Activated naive CD8-positive, alpha-beta T cell treated with anti-CD3 and anti-CD28 coated beads for 36 hours (primary cell): ENCODE measurements around the gene GIMAP5. TPM values are rescaled to one million over a fixed set of nuclear protein-coding genes. Genes with fewer than 3 reads are reported as not detected.
A peak's percentile ranks its signal among the peaks of the same experiment; 100 is the strongest.

Source experiments
- DNase-seq: peaks from one replicate; pipeline ENCODE4 v3.0.0; 2021
- H3K27ac Mint-ChIP-seq: one replicate; pipeline ENCODE4 v1.8.0; 2022; ENCODE audit warnings: mild to moderate bottlenecking, moderate library complexity, mixed read lengths
- H3K27me3 Mint-ChIP-seq: one replicate; pipeline ENCODE4 v1.8.0; 2022; ENCODE audit warnings: mild to moderate bottlenecking, mixed read lengths
- H3K36me3 Mint-ChIP-seq: one replicate; pipeline ENCODE4 v1.8.0; 2021; ENCODE audit warnings: mild to moderate bottlenecking, mixed read lengths
- H3K4me1 Mint-ChIP-seq: one replicate; pipeline ENCODE4 v1.8.0; 2021; ENCODE audit warnings: mixed read lengths
- H3K4me3 Mint-ChIP-seq: one replicate; pipeline ENCODE4 v1.8.0; 2022; ENCODE audit warnings: mild to moderate bottlenecking, moderate library complexity, mixed read lengths
- H3K9me3 Mint-ChIP-seq: one replicate; pipeline ENCODE4 v1.8.0; 2022; ENCODE audit warnings: mixed read lengths
- total RNA-seq, 2 experiments: library from RNA; stranded (reverse); gene quantifications; one replicate each; pipeline ENCODE4 v1.2.3, GENCODE V29; 2021

Gene GIMAP5
- total RNA-seq, 2 experiments from 2014 or later = 47.1 to 48.2 TPM

GRCh38 chr7:150744041-150744656 is 6.9 kb downstream of the GIMAP5 start:
- H3K9me3 Mint-ChIP-seq = peaks cover 8% of the 10 kb centered on the region
- no peaks in the 10 kb centered on the region for H3K27me3 Mint-ChIP-seq
- H3K36me3 Mint-ChIP-seq = peaks cover 77% of the 10 kb centered on the region
- peak overlapping the region; percentile 87 for H3K27ac Mint-ChIP-seq
- H3K4me1 Mint-ChIP-seq = peaks cover 89% of the 10 kb centered on the region
- peak overlapping the region; percentile 84 for H3K4me3 Mint-ChIP-seq
- no peak for DNase-seq

GRCh38 chr7:150745086-150745485 is 7.9 kb downstream of the GIMAP5 start:
- Mint-ChIP-seq H3K27ac (peak overlapping the region; percentile 87), H3K36me3 (peaks cover 70% of the 10 kb centered on the region)

GRCh38 chr7:150745876-150746275 is 8.7 kb downstream of the GIMAP5 start:
- Mint-ChIP-seq H3K4me3 (peak overlapping the region; percentile 84), H3K27me3 (no peaks in the 10 kb centered on the region), H3K36me3 (peaks cover 62% of the 10 kb centered on the region), H3K27ac (peak overlapping the region; percentile 87), H3K9me3 (peaks cover 7% of the 10 kb centered on the region), H3K4me1 (peaks cover 93% of the 10 kb centered on the region)
- no peak for DNase-seq

More at GRCh38 chr7:150745086-150745485, 7.9 kb downstream of the GIMAP5 start:
- H3K27me3 Mint-ChIP-seq = no peaks in the 10 kb centered on the region
- peaks cover 93% of the 10 kb centered on the region for H3K4me1 Mint-ChIP-seq
- H3K9me3 Mint-ChIP-seq = peaks cover 7% of the 10 kb centered on the region
- DNase-seq = no peak
- peak overlapping the region; percentile 84 for H3K4me3 Mint-ChIP-seq

GRCh38 chr7:150746921-150747320 is 9.7 kb downstream of the GIMAP5 start:
- peaks cover 7% of the 10 kb centered on the region for H3K9me3 Mint-ChIP-seq
- peak overlapping the region; percentile 30 for H3K4me3 Mint-ChIP-seq
- no peaks in the 10 kb centered on the region for H3K27me3 Mint-ChIP-seq
- H3K36me3 Mint-ChIP-seq = peaks cover 52% of the 10 kb centered on the region
- no peak for DNase-seq
- H3K4me1 Mint-ChIP-seq = peaks cover 87% of the 10 kb centered on the region
- H3K27ac Mint-ChIP-seq = peak overlapping the region; percentile 85

GRCh38 chr7:150748376-150748775 is 11.2 kb downstream of the GIMAP5 start:
- DNase-seq = no peak

GRCh38 chr7:150751702-150752101 is 14.5 kb downstream of the GIMAP5 start:
- H3K4me1 Mint-ChIP-seq = peaks cover 90% of the 10 kb centered on the region
- no peaks in the 10 kb centered on the region for H3K27me3 Mint-ChIP-seq
- no peak for DNase-seq
- H3K4me3 Mint-ChIP-seq = no peak overlapping the region
- peak overlapping the region; percentile 77 for H3K27ac Mint-ChIP-seq
- peaks cover 7% of the 10 kb centered on the region for H3K9me3 Mint-ChIP-seq
- peaks cover 10% of the 10 kb centered on the region for H3K36me3 Mint-ChIP-seq

More at GRCh38 chr7:150748376-150748775, 11.2 kb downstream of the GIMAP5 start:
- Mint-ChIP-seq H3K4me1 (peaks cover 87% of the 10 kb centered on the region), H3K27me3 (no peaks in the 10 kb centered on the region), H3K4me3 (peak overlapping the region; percentile 20), H3K27ac (peak overlapping the region; percentile 83), H3K9me3 (peaks cover 7% of the 10 kb centered on the region), H3K36me3 (peaks cover 37% of the 10 kb centered on the region)

- no peak for DNase-seq
- Mint-ChIP-seq H3K4me1 (peaks cover 84% of the 10 kb centered on the region), H3K9me3 (peaks cover 6% of the 10 kb centered on the region), H3K27ac (peak overlapping the region; percentile 98), H3K36me3 (no peaks in the 10 kb centered on the region), H3K4me3 (no peak overlapping the region), H3K27me3 (no peaks in the 10 kb centered on the region)
These were observed 16.0 kb downstream of the GIMAP5 start for GRCh38 chr7:150753239-150753638.

- Mint-ChIP-seq H3K9me3 (peaks cover 6% of the 10 kb centered on the region), H3K4me1 (peaks cover 76% of the 10 kb centered on the region), H3K27ac (peak overlapping the region; percentile 98), H3K4me3 (peak overlapping the region; percentile 51), H3K36me3 (no peaks in the 10 kb centered on the region), H3K27me3 (no peaks in the 10 kb centered on the region)
- DNase-seq = no peak
These were observed 16.8 kb downstream of the GIMAP5 start for GRCh38 chr7:150753826-150754603.

- H3K4me3 Mint-ChIP-seq = peak overlapping the region; percentile 73
- H3K4me1 Mint-ChIP-seq = peaks cover 67% of the 10 kb centered on the region
- H3K27ac Mint-ChIP-seq = peak overlapping the region; percentile 97
- H3K36me3 Mint-ChIP-seq = no peaks in the 10 kb centered on the region
- H3K27me3 Mint-ChIP-seq = no peaks in the 10 kb centered on the region
- no peak for DNase-seq
- H3K9me3 Mint-ChIP-seq = peaks cover 6% of the 10 kb centered on the region
These were observed 17.7 kb downstream of the GIMAP5 start for GRCh38 chr7:150754951-150755350.

GRCh38 chr7:150755473-150756099 is 18.4 kb downstream of the GIMAP5 start:
- Mint-ChIP-seq H3K27me3 (no peaks in the 10 kb centered on the region), H3K4me1 (peaks cover 62% of the 10 kb centered on the region), H3K9me3 (peaks cover 3% of the 10 kb centered on the region), H3K27ac (peak overlapping the region; percentile 97), H3K4me3 (peak overlapping the region; percentile 73), H3K36me3 (no peaks in the 10 kb centered on the region)
- peak; percentile 71 for DNase-seq

- no peaks in the 10 kb centered on the region for H3K27me3 Mint-ChIP-seq
- peak overlapping the region; percentile 97 for H3K27ac Mint-ChIP-seq
- no peak for DNase-seq
- peak overlapping the region; percentile 73 for H3K4me3 Mint-ChIP-seq
- peaks cover 59% of the 10 kb centered on the region for H3K4me1 Mint-ChIP-seq
- peaks cover under 1% of the 10 kb centered on the region for H3K36me3 Mint-ChIP-seq
- H3K9me3 Mint-ChIP-seq = peaks cover 2% of the 10 kb centered on the region
These were observed 18.9 kb downstream of the GIMAP5 start for GRCh38 chr7:150756166-150756565.

- peak overlapping the region; percentile 97 for H3K27ac Mint-ChIP-seq
- H3K27me3 Mint-ChIP-seq = no peaks in the 10 kb centered on the region
- peaks cover 56% of the 10 kb centered on the region for H3K4me1 Mint-ChIP-seq
- peak overlapping the region; percentile 73 for H3K4me3 Mint-ChIP-seq
- H3K36me3 Mint-ChIP-seq = peaks cover 6% of the 10 kb centered on the region
- peaks cover 9% of the 10 kb centered on the region for H3K9me3 Mint-ChIP-seq
- no peak for DNase-seq
These were observed 19.6 kb downstream of the GIMAP5 start for GRCh38 chr7:150756858-150757257.

GRCh38 chr7:150759479-150759878 is 22.3 kb downstream of the GIMAP5 start:
- no peak for DNase-seq
- Mint-ChIP-seq H3K27ac (no peak overlapping the region), H3K9me3 (peaks cover 11% of the 10 kb centered on the region), H3K36me3 (peaks cover 6% of the 10 kb centered on the region), H3K27me3 (no peaks in the 10 kb centered on the region), H3K4me3 (no peak overlapping the region), H3K4me1 (peaks cover 30% of the 10 kb centered on the region)

GRCh38 chr7:150766334-150766709 is 29.1 kb downstream of the GIMAP5 start:
- H3K27me3 Mint-ChIP-seq = no peaks in the 10 kb centered on the region
- no peak overlapping the region for H3K27ac Mint-ChIP-seq
- no peak for DNase-seq
- H3K9me3 Mint-ChIP-seq = peaks cover 7% of the 10 kb centered on the region
- H3K4me3 Mint-ChIP-seq = no peak overlapping the region
- peaks cover 3% of the 10 kb centered on the region for H3K36me3 Mint-ChIP-seq
- H3K4me1 Mint-ChIP-seq = no peaks in the 10 kb centered on the region

GRCh38 chr7:150769768-150770167 is 32.5 kb downstream of the GIMAP5 start:
- DNase-seq = no peak
- Mint-ChIP-seq H3K27ac (no peak overlapping the region), H3K4me1 (no peaks in the 10 kb centered on the region), H3K27me3 (no peaks in the 10 kb centered on the region), H3K9me3 (peaks cover 18% of the 10 kb centered on the region), H3K4me3 (no peak overlapping the region), H3K36me3 (peaks cover 1% of the 10 kb centered on the region)
